COR-L47 (cell line): ENCODE results near the gene AP1B1.

Source experiments
- DNase-seq: peaks from one replicate; lab custom pipeline; 2025; lab: John Stamatoyannopoulos, UW

AP1B1 gene

DNA sequence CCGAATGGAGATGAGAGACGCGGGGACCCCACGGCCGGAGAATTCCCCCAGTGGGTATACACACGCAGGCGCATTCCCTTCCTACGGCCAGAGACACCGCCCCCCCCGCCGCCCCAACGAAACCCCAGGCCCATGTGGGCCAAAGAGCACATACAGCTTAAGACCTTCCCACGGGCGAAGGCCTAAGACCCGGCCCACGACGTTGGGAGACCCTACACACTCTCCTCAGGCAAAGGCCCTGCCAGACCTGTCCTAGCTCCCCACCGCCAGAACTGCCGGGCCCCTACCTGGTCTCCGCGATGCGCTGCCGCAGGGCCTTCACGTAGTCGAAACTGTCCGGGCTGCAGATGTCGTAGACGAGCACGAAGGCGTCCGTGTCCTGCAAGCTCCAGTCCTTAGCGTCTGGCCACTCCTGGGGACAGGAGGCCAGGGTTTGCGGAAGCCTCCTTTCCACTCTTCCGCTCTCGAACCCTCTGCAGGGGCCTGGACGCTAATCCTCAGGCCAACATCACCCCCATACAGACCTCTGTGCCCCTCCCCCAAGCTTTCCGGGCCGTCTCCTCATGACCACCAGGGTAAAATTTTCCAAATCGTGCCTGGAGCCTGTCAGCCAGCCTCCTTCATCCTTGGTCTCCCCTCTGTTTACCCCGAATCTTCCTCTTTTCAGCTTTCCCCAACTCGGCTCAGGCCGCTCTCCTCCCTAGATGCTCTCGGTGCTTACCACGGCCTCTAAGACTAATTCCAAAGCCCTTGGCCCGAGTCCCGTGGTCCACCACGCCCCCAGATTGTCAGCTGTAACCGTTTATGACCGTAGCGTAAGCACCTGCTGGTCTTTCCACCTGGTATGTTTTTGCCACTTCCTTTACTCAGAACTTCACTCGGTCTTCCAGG lies 74.5 kb downstream of the AP1B1 start:
- DNase-seq = no peak

DNA sequence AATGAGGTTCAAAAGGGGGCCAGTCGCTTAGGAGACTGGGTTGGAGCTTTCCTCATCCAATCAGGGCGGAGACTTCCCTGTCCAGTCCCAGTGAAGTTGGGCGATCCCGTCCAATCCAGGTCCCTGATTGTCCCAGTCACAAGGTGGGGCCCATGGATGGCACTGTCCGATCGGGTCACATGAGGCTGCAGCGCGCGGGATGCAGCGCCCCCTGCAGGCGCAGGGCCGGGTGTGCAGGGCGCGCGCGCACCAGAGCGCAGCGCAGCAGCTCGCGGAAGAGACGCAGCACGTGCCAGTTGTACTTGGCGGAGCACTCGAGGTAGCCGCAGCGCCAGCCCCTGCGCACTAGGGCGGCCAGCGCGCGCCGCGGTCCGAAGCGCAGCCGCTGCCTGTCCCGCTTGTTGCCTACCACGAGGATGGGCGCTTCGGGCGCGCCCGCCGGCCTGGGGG lies 75.2 kb downstream of the AP1B1 start:
- DNase-seq = no peak

DNA sequence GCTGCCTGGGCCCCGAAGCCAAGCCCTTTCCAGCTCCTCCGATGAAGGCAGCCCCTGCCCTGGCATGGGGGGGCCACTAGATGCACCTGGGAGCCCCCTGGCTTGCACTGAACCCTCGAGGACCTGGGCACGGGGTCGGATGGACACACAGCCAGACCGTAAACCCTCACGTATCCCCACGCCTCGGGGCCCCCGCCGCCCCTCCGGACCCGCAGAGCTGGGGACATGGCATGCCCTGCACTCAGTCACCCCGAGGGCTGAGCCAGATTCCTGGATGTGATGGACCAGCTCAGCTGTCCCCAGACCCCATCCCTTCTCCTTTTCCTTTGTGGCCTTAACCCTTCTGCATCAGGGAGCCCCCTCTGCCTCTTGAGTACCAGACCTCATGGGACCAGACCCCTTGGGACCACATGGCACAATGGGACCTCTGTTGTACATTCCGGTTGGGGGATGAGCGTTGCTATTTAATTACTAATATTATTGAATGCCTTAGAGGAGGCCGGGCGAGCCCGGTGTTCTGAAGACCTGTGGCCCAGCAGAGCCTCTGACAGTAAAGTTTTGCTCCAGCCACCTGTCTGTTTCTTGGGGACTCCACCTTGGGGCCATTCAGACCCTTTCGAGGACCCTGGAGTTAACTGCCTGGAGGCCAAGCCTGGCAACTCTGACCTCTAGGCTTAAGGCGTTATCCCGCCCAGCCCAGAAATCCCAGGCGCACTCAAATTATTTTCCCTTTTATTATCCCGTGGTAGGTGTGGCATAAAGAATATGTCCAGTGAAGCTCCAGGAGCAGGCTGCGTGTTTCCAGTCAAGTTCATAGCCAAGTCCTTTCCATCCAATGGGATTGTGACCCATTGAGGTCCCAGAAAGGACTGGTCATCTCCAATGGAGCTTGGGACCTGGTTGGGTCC lies 75.9 kb downstream of the AP1B1 start:
- no peak for DNase-seq

DNA sequence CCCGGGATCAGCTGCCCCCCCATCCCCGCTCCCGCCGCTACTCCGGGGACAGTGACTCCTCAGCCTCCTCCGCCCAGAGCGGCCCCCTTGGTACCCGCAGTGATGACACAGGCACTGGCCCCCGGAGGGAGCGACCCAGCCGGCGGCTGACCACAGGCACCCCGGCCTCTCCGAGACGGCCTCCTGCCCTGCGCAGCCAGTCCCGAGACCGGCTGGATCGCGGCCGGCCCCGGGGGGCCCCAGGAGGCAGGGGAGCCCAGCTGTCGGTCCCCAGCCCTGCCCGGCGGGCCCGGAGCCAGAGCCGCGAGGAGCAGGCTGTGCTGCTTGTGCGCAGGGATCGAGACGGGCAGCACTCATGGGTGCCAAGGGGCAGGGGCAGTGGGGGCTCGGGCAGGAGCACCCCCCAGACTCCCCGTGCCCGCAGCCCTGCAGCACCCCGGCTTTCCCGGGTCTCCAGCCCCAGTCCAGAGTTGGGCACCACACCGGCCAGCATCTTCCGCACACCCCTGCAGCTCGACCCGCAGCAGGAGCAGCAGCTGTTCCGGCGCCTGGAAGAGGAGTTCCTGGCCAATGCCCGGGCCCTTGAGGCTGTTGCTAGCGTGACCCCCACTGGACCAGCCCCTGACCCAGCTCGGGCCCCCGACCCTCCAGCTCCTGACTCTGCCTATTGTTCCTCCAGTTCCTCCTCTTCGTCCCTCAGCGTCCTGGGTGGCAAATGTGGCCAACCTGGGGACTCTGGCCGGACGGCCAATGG lies 76.7 kb downstream of the AP1B1 start:
- DNase-seq = no peak

DNA sequence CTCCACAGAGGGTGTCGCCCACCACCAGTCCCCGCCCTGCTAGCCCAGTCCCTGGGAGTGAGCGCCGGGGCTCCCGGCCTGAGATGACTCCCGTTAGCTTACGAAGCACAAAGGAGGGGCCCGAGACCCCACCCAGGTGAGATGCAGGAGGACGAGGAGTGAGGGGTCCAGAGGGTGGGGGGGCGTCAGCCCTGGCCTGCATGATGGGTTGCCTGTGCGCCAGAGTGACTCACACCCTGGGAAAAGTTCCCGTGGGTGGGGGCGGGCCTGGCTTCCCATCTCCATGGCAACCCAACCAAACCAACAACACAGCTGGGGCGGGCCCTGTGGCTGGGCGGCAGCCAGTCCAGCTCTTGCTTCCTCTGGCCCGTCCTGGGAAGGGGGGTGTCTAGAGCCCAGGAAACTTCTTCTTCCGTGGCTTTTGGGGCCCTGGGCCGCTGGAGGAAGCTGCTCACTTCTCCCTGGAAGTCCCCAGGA lies 77.5 kb downstream of the AP1B1 start:
- peak; percentile 88 for DNase-seq

DNA sequence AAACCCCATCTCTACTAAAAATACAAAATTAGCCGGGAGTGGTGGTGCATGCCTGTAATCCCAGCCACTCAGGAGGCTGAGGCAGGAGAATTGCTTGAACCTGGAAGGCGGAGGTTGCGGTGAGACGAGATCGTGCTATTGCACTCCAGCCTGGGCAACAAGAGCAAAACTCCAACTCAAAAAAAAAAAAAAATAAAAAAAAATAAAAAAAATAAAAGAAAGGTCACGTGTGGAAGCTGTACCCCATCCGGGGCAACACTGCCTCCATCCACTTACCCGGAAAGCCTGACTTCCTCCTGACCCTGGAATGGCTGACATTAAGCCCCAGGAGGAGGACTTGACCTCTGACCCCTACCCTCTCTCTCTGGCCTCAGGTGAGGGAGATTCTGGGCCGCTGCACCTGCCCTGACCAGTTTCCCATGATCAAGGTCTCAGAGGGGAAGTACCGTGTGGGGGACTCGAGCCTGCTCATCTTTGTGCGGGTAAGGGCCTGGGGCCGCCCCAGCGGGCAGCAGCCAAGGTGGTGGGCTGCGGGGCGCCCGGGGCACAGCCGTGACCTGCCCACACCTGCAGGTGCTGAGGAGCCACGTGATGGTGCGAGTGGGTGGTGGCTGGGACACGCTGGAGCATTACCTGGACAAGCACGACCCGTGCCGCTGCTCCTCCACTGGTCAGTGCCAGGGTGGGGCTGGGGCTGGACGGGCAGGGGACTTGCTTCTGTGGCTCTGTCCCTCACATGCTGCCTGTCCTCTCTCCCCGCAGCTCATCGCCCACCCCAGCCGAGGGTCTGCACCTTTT lies 78.1 kb downstream of the AP1B1 start:
- DNase-seq = no peak

DNA sequence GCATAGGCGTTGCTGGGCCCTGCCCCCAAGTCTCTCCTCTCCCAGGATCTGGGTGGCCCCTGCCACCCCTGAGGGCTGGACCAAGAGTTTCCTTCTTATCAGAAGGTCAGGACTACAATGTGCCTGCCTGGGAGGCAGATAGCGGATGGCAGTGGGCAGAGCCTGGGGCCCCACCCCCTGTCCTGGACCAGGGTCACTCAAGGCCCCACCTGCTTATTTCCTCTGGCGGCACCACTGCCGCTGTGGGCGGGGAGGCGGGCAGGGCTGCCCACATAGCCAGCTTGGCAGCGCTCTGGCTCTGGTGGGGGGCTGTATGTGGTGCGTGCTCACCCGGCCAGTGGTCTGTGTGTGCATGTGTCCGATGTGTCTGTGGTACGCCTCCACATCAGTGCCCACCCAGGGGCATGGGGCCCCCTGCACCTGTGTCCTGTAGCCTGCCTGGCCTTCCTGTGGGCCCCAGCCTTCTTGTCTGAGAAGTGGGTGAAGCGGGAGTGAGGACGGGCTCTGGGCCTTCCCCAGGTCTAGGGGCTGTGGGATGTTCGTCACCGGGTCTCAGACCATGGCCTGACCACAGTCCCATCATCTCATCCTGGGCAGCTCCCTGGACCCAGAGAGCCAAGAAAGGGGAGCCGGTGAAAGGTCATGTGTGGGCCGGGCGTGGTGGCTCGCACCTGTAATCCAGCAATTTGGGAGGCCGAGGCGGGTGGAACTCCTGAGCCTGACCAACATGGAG lies 78.9 kb downstream of the AP1B1 start:
- DNase-seq = no peak

DNA sequence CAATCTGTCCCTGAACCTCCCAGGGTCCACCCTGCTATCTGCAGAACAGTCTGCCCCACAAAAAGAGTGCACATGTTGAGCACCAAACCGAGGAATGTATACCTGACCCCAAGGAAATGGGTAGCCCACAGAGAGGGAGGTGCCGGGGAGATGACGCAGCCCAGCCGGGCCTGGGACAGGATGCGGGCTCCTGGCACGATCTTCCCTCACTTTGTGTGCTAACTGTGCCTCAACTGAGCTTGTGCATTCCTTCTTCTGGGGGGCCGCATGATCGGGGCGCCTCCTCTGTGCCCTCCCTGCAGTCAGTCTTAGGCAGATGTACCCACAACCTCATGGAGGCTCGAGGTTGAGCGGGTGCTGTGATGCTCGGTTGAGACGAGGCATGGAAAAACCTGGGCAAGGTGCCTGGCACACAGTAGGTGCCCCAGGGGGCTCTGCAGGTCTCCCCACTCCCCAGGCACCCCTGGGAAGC lies 79.5 kb downstream of the AP1B1 start:
- no peak for DNase-seq

DNA sequence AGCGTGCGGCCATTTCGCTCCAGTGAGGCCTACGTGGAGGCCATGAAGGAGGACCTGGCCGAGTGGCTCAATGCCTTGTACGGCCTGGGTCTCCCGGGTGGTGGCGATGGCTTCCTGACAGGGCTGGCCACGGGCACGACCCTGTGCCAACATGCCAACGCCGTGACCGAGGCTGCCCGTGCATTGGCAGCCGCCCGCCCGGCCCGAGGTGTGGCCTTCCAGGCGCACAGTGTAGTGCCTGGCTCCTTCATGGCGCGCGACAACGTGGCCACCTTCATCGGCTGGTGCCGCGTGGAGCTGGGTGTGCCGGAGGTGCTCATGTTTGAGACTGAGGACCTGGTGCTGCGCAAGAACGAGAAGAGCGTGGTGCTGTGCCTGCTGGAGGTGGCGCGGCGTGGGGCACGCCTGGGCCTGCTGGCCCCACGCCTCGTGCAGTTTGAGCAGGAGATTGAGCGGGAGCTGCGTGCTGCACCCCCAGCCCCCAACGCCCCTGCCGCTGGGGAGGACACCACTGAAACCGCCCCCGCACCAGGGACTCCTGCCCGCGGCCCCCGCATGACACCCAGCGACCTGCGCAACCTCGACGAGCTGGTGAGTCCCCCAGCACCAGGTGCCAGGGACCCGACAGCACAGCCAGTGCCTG lies 80.1 kb downstream of the AP1B1 start:
- DNase-seq = no peak

DNA sequence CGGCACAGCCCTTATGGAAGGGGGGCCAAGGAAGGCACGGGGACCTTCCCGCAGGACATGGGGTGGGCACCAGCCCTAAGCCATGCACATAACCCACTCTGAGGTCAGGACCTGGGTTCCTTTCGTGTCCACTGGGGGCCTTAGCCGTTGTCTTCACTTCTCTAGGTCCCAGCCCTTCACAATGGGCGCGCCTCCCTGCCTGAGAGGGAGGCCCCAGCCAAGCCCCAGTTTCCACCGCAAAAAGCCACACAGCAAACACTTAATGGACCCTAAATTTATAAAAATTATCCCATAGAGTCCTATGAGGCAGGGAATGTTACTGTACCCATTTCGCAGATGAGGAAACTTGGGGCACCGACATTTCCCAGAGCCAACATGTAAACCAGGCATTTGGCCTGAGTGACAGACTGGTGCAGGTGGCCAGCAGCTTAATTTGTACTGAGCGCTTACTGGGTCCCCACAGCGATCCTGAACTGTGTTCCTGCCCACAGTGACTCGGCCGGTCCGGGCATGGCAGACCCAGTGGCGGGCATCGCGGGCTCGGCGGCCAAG lies 80.7 kb downstream of the AP1B1 start:
- DNase-seq = no peak

DNA sequence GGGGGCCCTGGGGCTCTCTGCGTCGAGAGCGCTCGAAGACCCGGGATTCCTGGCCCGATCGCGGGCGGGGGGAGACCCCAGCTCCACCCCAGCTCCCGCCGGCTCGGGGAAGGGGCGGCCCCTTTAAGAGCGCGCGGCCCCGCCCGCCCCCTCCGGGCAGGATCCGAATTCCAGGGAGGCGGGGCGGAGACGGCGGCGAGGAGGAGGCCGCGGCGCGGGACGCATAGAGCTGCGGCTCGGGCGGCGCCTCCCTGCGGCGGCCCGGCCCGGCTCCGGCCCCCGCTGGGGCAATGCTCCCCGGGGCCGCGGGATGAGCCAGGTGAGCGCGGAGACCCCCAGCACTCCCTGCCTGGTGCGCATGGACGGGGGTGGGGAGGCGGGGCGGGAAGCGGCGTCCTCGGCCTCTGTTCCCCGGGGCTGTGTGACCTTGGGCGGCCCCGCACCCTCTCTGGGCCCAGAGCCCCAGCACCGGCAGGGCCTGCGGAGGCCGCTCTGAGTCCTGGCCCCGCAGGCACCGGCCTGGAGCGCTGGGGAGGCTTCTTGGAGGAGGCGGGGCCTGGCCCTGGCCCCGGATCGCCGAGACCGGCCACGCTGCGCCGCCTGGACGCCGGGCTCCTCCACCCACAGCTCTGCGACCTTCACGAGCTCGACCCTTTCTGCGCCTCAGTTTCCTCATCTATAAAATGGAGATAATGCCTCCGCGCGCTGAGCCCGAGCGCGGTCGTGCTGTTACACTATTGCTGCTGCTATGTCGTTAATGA lies 81.4 kb downstream of the AP1B1 start:
- DNase-seq = peak; percentile 52

DNA sequence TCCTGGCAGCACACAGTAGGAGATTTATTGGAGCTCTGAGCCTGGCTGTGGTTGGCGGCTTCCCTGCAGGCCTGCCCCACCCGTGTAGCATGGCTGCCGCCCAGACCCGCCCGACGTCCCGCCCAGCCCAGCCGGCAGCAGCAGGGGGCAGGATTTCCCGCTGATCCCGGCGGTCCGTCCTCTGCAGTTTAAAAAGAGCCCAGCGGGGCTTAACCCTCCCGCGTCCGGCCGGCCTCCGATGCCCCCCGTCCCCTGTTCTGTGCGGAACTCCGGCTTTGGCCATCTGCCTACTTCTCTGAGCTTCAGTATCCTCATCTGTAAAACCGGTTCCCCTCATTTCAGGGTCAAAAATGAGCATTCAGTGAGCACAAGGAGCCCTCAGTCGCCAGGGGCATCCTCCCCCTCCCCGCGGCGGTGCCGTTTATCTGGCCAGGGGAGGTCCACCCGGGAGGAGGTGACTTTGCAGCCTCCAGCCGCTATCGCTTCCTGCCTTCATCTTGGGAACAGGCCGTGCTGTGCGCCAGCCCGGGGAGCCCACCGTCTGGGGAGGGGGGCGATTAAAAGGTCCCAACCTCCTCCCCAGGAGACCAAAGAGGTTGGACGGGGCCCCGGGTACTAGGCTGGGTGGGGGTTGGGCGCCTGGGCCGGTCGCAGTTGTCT lies 82.1 kb downstream of the AP1B1 start, which contains the start of gene GAS2L1:
Gene GAS2L1 (plus strand): TSS at position 476 of the 660 bp plus-strand sequence. CDS start 1,456 bp downstream, outside the sequence.
- DNase-seq = peak; percentile 68

DNA sequence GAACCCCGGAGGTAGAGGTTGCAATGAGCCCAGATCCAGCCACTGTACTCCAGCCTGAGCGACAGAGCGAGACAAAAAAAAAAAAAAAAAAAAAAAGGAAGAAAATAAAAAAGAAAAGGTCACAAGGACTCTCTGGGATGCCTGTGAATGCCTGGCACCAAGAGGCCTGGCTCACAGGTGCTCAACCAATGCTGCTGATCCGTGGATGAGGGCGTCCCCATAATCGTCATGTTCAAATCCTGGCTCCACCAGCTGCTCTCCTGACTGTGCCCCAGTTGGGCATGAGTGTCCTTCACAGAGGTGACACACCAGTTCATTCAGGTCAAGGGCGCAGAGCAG lies 82.6 kb downstream of the AP1B1 start:
- no peak for DNase-seq

DNA sequence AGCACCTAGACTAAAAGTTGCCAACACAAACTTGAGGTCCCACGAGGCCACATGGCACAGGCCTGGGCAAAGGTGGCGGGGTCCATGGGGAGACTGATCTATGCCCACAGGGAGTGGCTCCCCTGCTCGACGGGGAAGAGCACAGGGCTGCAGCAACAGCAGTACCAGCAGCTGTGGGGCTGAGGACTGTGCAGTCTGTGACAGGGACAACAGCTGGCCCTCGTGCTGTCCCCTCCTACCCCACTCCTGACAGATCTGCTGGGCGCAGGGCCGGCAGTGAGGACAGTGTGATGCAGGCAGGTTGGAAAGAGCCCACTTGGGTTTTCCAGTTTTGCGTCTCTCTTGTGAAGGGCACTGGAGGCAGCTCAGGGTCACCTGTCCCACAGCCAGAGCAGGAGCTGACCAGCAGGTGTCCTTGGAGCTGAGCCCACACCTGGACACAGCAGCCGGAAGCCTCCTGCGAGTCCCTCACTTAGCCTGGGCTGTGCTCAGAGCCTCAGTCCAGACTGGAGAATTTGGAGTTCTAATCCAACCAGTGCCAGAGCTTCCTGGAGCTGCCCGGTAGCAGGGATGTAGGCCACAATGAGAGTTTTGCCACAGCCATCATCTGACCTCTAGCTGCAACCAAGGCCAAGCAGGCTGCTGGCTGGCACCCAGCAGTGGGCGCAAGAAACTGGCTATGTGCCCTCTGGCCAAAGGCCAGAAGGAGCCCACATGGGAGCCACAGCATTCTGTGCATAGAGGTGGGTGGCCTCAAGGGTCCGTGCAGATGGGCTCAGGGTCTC lies 85.5 kb downstream of the AP1B1 start:
- DNase-seq = no peak

DNA sequence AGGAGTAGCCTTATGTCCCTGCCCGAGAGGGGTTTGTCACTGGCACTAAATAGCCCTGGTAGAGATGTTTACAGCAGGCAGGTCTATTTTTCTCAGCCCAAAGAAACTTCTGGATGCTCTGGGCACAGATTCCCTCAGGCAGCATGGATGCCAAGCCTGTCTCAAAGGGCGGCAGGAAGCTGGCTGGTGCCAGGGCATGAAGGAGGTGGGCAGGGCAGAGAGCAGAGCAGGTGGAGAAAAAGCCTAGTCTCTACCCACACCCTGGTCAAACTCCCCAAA lies 86.0 kb downstream of the AP1B1 start:
- no peak for DNase-seq

DNA sequence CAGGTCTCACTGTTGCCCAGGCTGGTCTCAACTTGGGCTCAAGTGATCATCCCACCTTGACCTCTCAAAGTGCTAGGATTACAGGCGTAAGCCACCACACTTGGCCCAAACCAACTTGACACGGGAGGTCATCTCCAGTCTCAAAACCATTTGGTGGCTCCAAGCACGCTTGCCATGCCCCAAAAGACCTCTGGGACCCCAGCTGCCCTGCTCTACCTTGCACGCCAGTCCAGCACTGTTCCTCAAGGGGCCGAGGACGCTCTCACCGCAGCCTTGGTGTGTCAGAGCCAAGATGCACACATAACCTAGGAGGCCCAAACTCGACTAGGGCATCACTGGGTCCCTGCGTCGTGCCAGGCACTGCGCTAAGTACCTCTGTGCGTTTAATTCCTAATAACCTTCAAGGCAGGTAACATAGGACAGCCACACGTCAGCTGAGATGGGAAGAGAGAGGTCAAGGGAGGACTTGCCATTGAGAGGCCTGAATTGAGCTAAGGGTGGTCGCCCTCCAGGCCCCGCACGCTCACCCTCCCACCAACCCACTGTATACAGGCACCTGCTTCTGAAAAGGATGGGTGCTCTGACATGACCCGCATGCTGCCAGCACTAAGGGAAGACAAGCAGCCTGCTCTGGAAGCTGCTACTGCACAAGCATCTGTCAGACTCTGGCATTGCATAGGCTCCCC lies 86.5 kb downstream of the AP1B1 start:
- no peak for DNase-seq
